Osteocyte (in vitro differentiated cells): ENCODE measurements around the gene WRNIP1. TPM values are rescaled to one million over a fixed set of nuclear protein-coding genes. Genes with fewer than 3 reads are reported as not detected.
"Not testable (repeated sequence)": the region's sequence is repeated elsewhere in the genome, so short reads cannot be mapped to it uniquely, and the experiment has no call there.

Experiments used
- DNase-seq: peaks from one replicate; pipeline ENCODE4 v3.0.0; 2021; ENCODE audit warnings: mixed read lengths; ENCODE audit not compliant: unreplicated experiment; ENCODE audit errors: extremely low spot score
- H3K27ac Mint-ChIP-seq: one replicate; pipeline ENCODE4 v1.8.0; 2021; ENCODE audit warnings: mild to moderate bottlenecking, mixed read lengths; ENCODE audit not compliant: unreplicated experiment
- H3K27me3 Mint-ChIP-seq: one replicate; pipeline ENCODE4 v1.8.0; 2021; ENCODE audit warnings: mixed read lengths; ENCODE audit not compliant: unreplicated experiment
- H3K36me3 Mint-ChIP-seq: one replicate; pipeline ENCODE4 v1.8.0; 2021; ENCODE audit warnings: mixed read lengths; ENCODE audit not compliant: unreplicated experiment
- H3K4me1 Mint-ChIP-seq: one replicate; pipeline ENCODE4 v1.8.0; 2021; ENCODE audit warnings: mixed read lengths; ENCODE audit not compliant: unreplicated experiment
- H3K4me3 Mint-ChIP-seq: one replicate; pipeline ENCODE4 v1.8.0; 2021; ENCODE audit warnings: mild to moderate bottlenecking, moderate library complexity, mixed read lengths; ENCODE audit not compliant: unreplicated experiment
- H3K9me3 Mint-ChIP-seq: one replicate; pipeline ENCODE4 v1.8.0; 2021; ENCODE audit warnings: mixed read lengths; ENCODE audit not compliant: unreplicated experiment
- total RNA-seq: library from RNA; stranded (reverse); gene quantifications from 2 replicates; pipeline ENCODE4 v1.2.1, GENCODE V29; 2021
- TF ChIP-seq, protein P1 (sequence below): fragments of 200-600 bp; sonication (generic); IDR thresholded peaks from 2 replicates; pipeline ENCODE4 v1.5.0; 2021; ENCODE audit warnings: antibody characterized with exemption, mild to moderate bottlenecking, moderate library complexity

Gene WRNIP1
- total RNA-seq, 1 donor from 2014 or later: 35.9 TPM

DNA sequence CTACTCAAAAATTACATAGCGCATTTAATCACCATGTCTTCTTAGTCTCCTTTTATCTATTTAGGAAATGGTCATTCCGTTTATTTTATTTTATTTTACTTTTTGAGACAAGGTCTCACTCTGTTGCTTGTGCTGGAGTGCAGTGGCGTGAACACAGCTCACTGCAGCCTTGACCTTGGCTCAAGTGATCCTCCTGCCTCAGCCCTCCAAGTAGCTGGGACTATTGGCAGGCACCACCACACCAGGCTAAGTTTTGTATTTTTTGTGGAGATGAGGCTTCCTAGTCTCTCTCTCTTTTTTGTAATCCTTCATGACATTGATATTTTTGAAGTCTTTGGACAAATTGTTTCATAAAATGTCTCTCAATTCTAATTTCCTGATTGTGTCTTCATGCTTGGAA lies 9.7 kb upstream of the WRNIP1 start:
- H3K27me3 Mint-ChIP-seq: no peaks in the 10 kb centered on the region
- TF ChIP-seq, protein P1, sequence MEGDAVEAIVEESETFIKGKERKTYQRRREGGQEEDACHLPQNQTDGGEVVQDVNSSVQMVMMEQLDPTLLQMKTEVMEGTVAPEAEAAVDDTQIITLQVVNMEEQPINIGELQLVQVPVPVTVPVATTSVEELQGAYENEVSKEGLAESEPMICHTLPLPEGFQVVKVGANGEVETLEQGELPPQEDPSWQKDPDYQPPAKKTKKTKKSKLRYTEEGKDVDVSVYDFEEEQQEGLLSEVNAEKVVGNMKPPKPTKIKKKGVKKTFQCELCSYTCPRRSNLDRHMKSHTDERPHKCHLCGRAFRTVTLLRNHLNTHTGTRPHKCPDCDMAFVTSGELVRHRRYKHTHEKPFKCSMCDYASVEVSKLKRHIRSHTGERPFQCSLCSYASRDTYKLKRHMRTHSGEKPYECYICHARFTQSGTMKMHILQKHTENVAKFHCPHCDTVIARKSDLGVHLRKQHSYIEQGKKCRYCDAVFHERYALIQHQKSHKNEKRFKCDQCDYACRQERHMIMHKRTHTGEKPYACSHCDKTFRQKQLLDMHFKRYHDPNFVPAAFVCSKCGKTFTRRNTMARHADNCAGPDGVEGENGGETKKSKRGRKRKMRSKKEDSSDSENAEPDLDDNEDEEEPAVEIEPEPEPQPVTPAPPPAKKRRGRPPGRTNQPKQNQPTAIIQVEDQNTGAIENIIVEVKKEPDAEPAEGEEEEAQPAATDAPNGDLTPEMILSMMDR: no peak
- DNase-seq: no peak
- no peaks in the 10 kb centered on the region for H3K9me3 Mint-ChIP-seq
- H3K36me3 Mint-ChIP-seq: peaks cover 4% of the 10 kb centered on the region
- no peak overlapping the region for H3K4me3 Mint-ChIP-seq
- peaks cover 6% of the 10 kb centered on the region for H3K4me1 Mint-ChIP-seq
- no peak overlapping the region for H3K27ac Mint-ChIP-seq

DNA sequence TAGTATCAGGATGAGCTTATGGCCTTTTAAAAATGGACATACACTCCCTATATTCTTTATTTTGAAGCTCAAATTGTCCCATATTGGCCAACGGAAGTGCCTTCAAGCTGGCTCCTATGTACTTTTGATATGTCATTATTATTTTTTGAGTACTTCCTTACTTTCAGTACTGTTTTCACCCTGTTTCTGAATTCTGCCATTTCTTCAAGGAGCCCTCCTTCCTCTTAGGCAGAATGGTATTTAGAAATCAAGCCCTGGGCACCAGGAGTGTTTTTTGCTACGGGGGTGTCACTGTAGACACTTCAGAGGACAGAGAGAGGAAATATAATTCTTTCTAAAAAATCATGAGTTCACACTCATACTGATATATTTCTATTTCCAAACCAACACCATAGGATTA lies 9.0 kb upstream of the WRNIP1 start:
- Mint-ChIP-seq H3K36me3 (peaks cover 4% of the 10 kb centered on the region), H3K4me1 (peaks cover 6% of the 10 kb centered on the region), H3K9me3 (no peaks in the 10 kb centered on the region), H3K4me3 (no peak overlapping the region), H3K27me3 (no peaks in the 10 kb centered on the region), H3K27ac (peak overlapping the region; percentile 40)
- TF ChIP-seq, protein P1: no peak
- no peak for DNase-seq

DNA sequence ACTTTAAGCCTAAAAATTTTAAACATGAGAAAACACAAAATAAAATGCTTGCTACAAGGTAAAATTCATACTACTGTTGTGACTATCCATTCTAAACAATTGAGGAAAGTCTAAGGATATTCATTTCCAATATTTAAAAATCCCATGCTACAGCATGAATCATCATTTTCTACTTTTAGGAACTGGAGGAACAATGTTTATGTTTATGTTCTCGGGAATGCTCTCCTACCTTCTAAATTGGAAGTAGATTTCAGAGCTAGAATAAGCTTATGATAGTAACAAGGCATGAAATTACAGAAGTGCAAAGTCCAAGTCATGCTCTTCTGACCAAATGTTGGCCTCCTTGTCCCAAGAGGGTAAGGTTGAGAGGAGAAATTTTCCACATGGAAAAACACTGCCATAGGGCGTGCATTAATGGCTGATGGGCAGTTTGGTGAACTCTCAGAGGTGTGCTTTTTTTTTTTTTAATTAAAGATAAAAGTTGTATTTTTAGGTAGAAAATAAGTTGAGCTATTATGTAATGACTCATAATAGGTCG lies 8.4 kb upstream of the WRNIP1 start:
- H3K4me1 Mint-ChIP-seq: peaks cover 6% of the 10 kb centered on the region
- TF ChIP-seq, protein P1: no peak
- no peak for DNase-seq
- H3K36me3 Mint-ChIP-seq: peaks cover 4% of the 10 kb centered on the region
- no peaks in the 10 kb centered on the region for H3K27me3 Mint-ChIP-seq
- peak overlapping the region; percentile 40 for H3K27ac Mint-ChIP-seq
- no peak overlapping the region for H3K4me3 Mint-ChIP-seq
- H3K9me3 Mint-ChIP-seq: no peaks in the 10 kb centered on the region

DNA sequence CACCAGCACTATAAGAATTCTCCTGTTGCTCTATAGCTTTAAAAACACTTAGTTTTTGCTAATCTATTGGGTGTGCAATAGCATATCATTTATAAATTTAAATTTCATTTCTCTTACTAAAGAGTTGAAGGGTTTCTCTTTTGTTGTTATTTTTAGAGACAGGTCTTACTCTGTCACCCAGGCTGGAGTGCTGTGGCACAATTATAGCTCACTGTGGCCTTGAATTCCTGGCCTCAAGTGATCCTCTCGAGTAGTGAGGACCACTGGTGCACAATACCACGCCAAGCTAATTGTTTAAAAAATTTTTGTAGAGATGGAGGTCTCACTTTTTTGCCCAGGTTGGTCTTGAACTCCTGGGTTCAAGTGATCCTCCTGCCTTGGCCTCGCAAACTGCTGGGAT lies 6.2 kb upstream of the WRNIP1 start:
- TF ChIP-seq, protein P1: no peak
- peaks cover 6% of the 10 kb centered on the region for H3K4me1 Mint-ChIP-seq
- no peaks in the 10 kb centered on the region for H3K9me3 Mint-ChIP-seq
- DNase-seq: no peak
- H3K27me3 Mint-ChIP-seq: no peaks in the 10 kb centered on the region
- peaks cover 2% of the 10 kb centered on the region for H3K36me3 Mint-ChIP-seq
- H3K27ac Mint-ChIP-seq: no peak overlapping the region
- H3K4me3 Mint-ChIP-seq: no peak overlapping the region

DNA sequence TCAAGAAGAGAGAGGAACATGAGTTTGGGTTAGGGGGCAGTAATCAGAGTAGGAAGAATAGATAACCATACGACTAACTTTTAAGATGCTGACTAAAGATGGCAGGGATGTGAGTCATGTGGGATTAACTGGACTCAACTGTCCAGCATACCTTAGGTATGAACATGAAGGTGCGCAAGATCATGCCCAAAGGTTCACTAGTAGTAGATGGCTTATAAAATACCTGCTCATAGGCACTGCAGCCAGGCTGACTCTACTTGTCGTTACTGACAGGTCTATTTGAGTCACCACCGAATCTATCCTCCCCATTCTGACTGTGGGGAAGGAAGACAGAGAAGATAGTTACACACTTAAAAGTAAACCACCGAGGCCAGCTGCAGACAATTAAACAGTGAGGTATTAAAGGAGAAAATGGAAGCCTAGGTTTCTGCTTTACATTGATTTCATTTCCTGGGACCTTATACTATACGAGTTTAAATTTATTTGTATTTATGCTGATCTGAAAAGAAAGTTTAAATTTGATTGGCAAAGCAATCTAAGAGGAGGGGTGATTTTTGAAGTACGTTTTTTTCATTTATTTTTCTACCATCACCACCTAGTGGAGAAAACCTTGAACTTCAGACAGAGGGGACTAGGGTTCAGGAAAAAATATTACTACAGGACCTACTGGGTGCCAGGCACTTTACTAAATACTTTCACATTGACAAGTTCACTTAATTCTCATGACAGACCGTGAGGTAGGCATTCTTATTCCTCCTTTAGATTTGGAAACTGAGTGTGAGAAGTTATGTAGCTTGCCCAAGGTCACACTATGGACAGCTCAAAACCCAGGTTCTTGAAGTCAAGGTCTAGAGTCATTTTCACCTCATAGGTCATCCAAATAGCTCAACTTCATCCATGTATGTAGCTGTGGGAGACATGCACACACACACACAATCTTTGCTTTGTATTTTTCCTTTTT lies 4.0 kb upstream of the WRNIP1 start:
- Mint-ChIP-seq H3K4me3 (no peak overlapping the region), H3K4me1 (peaks cover 14% of the 10 kb centered on the region), H3K27ac (no peak overlapping the region), H3K36me3 (no peaks in the 10 kb centered on the region), H3K9me3 (no peaks in the 10 kb centered on the region), H3K27me3 (no peaks in the 10 kb centered on the region)
- no peak for DNase-seq
- TF ChIP-seq, protein P1: peak; percentile 28

DNA sequence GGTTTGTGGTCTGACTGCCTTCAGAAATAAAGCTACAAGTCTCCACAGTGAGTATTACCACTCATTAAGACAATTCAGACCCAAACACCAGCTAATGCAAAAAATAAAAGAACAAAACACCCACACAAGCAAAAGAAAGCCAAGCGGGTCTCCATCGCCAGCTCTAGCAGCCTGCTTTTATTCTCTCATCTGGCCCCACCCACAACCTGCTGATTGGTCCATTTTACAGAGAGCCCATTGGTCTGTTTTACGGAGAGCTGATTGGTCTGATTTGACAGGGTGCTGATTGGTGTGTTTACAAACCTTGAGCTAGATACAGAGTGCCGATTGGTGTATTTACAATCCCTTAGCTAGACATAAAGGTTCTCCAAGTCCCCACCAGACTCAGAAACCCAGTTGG lies 2.3 kb upstream of the WRNIP1 start:
- H3K27ac Mint-ChIP-seq, H3K36me3 Mint-ChIP-seq, H3K9me3 Mint-ChIP-seq, H3K4me3 Mint-ChIP-seq, DNase-seq, H3K27me3 Mint-ChIP-seq: not testable (repeated sequence)
- H3K4me1 Mint-ChIP-seq: peaks cover 18% of the 10 kb centered on the region
